Astrocyte of the cerebellum (primary cell): ENCODE data around the gene MRTFA.

Source experiments
- DNase-seq: peaks from one replicate; pipeline ENCODE4 v3.0.0-alpha.2; 2011; ENCODE audit warnings: low read depth
- H3K4me3 ChIP-seq: 2 replicates; pipeline ENCODE4 v1.5.1; 2011; ENCODE audit warnings: mild to moderate bottlenecking, low read depth, low read length, moderate library complexity
- CTCF ChIP-seq: IDR thresholded peaks from 2 replicates; pipeline ENCODE4 v1.5.1; 2012; ENCODE audit warnings: low read length, low read depth, moderate library complexity, mild to moderate bottlenecking; ENCODE audit errors: missing control alignments
- in situ Hi-C: cut with HindIII; loops from 2 replicates; pipeline ENCODE4 v1.10.0; 2017; ENCODE audit warnings: low sequenced_read_pairs

The MRTFA gene

GRCh38 chr22:40610329-40610850 is 26.1 kb downstream of the MRTFA start:
- no peak for TF ChIP-seq CTCF
- in situ Hi-C loops: no loop called here

GRCh38 chr22:40609216-40609615 is 27.3 kb downstream of the MRTFA start:
- no peak for DNase-seq
- in situ Hi-C loops: no loop called here
- H3K4me3 ChIP-seq: no peak overlapping the region
- no peak for TF ChIP-seq CTCF

More at GRCh38 chr22:40610329-40610850, 26.1 kb downstream of the MRTFA start:
- no peak overlapping the region for H3K4me3 ChIP-seq
- no peak for DNase-seq

- no peak for TF ChIP-seq CTCF
- in situ Hi-C loops: no loop called here
- DNase-seq: no peak
- H3K4me3 ChIP-seq: no peak overlapping the region
Measured at GRCh38 chr22:40607506-40607905, 29.0 kb downstream of the MRTFA start.

GRCh38 chr22:40606306-40606705 is 30.2 kb downstream of the MRTFA start:
- no peak for DNase-seq
- in situ Hi-C loops: no loop called here
- no peak for TF ChIP-seq CTCF
- H3K4me3 ChIP-seq: no peak overlapping the region

- no peak overlapping the region for H3K4me3 ChIP-seq
- in situ Hi-C loops: no loop called here
- no peak for TF ChIP-seq CTCF
- no peak for DNase-seq
Measured at GRCh38 chr22:40605761-40606160, 30.8 kb downstream of the MRTFA start.

- peak; percentile 67 for DNase-seq
- TF ChIP-seq CTCF: no peak
- H3K4me3 ChIP-seq: no peak overlapping the region
- in situ Hi-C loops: no loop called here
Measured at GRCh38 chr22:40603088-40603605, 33.4 kb downstream of the MRTFA start.

- DNase-seq: no peak
- TF ChIP-seq CTCF: no peak
- in situ Hi-C loops: no loop called here
- no peak overlapping the region for H3K4me3 ChIP-seq
Measured at GRCh38 chr22:40602231-40602630, 34.3 kb downstream of the MRTFA start.
